A673 (cell line): ENCODE results near the gene HMCN1.

ENCODE experiments used
- CTCF ChIP-seq: fragments of 300-800, 200-600 bp; sonication (generic); conservative IDR thresholded peaks from 2 replicates; pipeline ENCODE4 v1.5.1; 2017; ENCODE audit warnings: low read depth, mild to moderate bottlenecking, antibody characterized with exemption, low read length, moderate library complexity, mixed read lengths
- EZH2 ChIP-seq: fragments of 200-600 bp; sonication (generic); IDR thresholded peaks from 2 replicates; pipeline ENCODE4 v1.6.1; 2017; ENCODE audit warnings: borderline replicate concordance, low read depth, mild to moderate bottlenecking, mixed read lengths, antibody characterized with exemption, low read length; ENCODE audit not compliant: poor library complexity, severe bottlenecking

- TF ChIP-seq EZH2 (no peak), CTCF (no peak)
Measured at GRCh38 chr1:186066411-186066810, 332.2 kb downstream of the HMCN1 start.
